HG03280 (cell line): Measurements from ENCODE around the gene AK9.
A peak's percentile ranks its signal among the peaks of the same experiment; 100 is the strongest.
"Not testable (repeated sequence)": the region's sequence is repeated elsewhere in the genome, so short reads cannot be mapped to it uniquely, and the experiment has no call there.

ENCODE experiments used
- ATAC-seq: cut with Tn5 transposase; IDR thresholded peaks from one replicate; pipeline ENCODE4 v1.9.1; 2021; ENCODE audit warnings: mild to moderate bottlenecking, moderate library complexity; ENCODE audit not compliant: unreplicated experiment

The AK9 gene

DNA sequence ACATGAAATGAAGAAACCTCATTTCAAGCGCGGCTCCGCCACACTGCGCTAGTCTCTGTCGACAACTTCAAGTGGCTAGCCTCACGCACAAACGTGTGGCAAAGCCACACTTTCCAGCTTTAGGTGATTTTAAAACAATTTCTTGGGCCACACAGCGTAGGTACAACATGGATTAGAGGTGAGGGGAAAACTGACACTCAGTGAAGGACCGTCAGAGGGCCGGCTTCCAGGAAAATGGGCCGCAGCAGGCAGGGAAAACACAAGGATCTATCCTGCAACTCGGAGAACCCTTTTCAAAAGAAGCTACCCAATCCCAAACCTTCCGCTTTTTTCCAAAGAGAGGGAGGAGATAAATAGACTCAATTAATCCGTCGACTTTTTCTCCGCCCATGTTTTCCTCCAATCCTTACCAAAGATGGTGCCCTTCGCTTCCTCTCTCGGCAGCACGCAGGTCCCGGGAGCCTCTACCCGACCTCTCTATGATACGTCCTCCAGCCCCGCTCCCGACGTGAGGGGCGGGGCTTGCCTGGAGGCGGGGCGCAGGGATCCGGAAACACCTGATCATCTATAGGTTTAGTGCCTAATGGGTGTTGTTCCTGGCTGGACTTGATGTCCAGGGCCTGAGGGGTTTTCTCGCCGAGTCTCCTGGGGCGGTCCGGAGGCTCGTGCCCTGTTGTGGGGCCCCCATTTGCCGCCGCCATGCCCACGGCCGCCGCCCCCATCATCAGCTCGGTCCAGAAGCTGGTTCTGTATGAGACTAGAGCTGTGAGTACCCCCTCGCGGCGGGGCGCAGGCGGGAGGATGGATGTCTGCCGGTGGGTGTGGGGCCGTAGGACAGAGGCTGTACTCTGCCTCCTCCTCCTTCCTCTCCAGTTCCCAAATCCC is at the start of gene AK9, which contains the start of gene FIG4:
TSS of gene AK9 (minus strand) at position 466 of the 885 bp plus-strand sequence. CDS start 15,457 bp downstream, outside the sequence.
TSS of gene FIG4 (plus strand) at position 560 of the 885 bp plus-strand sequence. CDS start at position 700, 140 bp downstream.
- ATAC-seq, result peak; percentile 91

DNA sequence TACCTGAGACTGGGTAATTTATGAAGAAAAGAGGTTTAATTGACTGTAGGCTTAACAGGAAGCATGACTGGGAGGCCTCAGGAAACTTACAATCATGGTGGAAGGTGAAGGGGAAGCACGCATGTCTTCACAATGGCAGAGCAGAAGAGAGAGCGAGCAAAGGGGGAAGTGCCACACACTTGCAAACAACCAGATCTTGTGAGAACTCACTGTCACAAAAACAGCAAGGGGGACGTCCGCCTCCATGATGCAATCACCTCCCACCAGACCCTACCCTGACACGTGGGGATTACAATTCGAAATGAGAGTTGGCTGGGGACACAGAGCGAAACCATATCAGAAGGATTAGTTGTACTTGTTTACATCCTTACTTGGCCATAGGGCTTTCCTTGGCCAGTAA is 49.8 kb upstream of the AK9 start:
- ATAC-seq, result no peak

DNA sequence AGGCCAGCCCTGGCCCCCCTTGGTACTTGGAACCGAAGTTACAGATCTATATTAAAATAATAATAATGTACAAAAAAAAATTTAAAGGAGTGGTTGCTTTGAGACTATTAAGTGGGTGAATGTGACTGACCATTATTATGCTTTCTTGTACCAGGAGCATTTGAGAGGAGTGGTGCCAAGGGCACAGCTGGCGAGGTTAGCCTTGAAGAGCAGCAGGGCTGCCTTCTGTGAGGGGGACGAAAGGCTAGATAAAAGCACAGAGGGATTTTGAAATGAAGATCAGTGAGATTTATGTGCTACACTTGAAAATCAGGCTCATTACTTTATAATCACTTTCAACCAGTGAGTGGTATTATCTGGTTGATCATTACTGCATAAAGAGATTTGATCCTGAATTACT is 48.7 kb upstream of the AK9 start:
- ATAC-seq, result no peak

DNA sequence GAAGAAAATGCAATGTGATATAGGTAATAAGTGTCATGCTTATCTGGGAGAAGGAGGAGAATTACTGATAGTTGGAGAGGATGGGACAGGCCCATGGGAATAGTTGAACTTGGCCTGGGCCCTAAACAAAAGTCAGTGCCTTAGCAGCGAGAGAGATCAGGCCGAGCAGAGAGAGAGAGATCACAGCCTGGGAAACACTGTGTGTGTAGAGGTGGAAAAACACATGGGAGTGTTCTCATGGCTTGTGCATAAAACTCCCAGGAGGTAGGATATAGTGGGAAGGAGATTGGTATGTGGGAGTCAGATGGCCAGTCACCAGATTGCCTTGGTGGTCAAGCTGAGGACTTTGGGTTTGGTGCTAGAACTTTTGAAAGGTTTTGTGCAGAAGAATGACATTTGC is 47.7 kb upstream of the AK9 start:
- ATAC-seq, result no peak

DNA sequence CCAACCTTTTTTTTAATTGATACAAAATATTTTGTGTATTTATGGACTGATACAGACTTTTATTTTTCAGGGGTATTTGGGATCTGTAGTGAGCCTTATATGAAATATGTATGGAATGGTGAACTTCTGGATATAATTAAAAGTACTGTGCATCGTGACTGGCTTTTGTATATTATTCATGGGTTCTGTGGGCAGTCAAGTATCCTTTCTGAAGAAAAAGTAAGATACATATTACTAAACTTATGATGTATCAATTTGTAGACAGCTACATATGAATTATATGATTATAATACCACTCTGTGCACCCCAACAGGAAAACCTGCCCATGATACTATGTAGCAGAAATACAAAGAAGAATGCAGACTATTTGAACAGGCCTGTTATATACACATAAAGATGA is 47.3 kb upstream of the AK9 start:
- ATAC-seq, result no peak

DNA sequence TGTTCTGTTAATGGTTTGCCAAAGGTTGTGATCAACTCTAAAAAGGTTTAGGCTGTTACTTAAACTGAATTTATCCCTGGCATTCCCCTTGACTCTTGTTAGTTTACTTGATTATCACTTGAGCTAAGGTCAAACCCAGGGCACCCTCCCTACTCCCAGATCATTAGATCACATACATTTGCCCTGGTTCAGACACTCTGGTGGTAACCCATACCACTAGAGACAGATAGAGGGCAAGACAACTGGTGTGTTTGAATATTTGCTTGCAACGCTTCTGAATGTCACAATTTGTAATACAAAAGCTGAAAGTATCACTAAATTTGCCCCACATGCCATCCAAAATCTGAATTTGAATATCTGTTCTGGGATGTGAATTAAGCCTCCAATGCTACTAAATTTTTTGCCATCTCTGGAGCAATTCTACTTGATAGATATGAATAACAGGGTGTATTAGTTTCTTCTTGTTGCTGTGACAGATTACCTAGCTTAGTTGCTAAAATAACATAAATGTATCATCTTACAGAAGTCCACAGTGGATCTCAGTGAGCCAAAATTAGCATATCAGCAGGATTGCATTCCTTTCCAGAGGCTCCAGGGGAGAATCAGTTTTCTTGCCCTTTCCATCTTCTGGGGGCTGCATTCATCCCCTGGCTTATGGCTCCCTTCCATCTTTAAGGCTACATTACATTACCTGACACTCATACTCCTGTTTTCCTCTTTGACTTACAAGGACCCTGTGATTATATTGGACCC is 45.4 kb upstream of the AK9 start:
- ATAC-seq, result no peak

DNA sequence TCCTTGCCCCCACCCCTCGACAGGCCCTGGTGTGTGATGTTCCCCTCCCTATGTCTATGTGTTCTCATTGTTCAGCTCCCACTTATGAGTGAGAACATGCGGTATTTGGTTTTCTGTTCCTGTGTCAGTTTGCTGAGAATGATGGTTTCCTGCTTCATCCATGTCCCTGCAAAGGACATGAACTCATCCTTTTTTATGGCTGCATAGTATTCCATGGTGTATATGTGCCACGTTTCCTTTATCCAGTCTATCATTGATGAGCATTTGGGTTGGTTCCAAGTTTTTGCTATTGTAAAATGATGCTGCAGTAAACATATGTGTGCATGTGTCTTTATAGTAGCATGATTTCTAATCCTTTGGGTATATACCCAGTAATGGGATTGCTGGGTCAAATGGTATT is 34.2 kb upstream of the AK9 start:
- not testable (repeated sequence) for ATAC-seq

DNA sequence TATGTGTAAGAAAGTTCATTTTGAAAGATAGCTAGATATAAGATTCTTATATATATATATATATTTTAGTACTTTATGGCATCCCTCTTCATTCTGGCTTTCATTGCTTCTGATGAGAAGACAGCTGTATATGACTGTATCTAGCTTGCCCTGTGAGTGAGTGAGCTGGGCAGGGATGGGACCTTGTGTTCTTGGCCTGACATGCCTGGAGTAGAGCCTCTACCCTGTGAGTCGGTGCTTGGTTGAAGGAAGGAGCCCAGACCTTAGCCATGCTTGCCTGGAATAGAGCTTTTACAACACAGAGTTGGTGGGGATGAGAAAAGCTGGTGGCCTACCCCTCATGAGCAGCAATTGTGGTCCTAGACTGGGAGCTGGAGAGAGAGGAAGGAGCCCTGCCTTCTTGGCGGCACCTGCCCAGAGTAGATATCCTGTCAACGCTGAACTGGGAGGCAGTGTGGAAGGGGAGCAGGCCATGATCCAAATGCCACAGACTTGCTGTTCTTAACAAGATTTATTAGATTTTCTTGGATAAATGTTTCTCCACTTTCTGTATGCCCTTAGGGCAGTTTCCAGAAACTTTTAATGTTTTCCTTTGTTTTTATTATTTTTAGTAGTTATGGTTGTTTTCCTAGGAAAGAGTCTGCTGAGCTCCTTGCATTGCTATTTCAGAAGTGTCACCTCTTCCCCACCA is 31.7 kb upstream of the AK9 start:
- no peak for ATAC-seq

DNA sequence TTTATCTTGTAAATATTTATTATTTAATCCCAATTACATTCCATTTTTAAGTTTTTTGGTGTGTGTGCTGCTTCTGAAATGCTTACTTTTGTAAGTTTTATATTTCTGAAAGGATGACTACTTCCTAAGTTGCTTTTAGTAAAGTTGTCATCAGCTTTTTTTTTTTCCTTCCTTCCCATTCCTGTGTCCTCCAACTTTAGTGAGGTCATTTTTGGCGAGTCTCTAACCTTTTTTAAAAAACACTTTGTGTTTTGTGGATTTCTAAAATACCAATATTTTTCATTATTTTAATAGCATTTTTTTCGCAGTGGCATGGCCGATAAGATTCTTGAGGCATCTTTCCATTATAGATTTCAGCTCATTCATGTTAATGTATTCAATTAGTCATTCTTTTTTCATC is 31.0 kb upstream of the AK9 start:
- no peak for ATAC-seq

DNA sequence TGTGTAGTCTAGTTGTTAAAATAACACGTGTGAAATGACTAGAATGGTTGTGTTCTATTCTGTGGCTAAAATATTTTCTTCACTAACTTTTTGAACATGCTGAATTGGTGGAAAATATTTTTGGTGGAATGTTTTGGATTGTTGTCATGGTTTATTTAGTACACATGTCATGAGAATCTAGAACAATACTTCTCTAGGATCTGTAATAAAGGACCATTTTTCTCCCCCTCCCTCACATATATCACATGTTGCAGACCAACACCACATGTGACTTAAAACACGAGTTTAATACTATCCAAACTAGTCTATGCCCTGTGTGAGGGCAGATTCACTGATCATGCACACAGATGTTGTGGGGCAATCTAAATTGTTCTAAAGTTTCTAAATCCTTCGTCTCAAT is 29.3 kb upstream of the AK9 start:
- no peak for ATAC-seq

DNA sequence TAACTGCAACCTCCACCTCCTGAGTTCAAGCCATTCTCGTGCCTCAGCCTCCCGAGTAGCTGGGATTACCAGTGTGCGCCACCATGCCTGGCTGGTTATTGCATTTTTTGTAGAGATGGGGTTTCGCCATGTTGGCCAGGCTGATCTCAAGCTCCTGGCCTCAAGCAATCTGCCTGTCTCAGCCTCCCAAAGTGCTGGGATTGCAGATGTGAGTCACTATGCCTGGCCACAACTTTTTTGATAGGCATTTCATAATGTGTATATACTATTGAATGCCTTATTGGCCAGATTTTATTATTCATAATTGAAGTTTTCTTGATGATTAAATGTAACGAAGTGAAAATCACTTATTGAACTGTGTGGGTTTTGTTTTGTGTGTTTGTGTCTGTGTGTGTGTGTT is 28.0 kb upstream of the AK9 start:
- ATAC-seq, result no peak

DNA sequence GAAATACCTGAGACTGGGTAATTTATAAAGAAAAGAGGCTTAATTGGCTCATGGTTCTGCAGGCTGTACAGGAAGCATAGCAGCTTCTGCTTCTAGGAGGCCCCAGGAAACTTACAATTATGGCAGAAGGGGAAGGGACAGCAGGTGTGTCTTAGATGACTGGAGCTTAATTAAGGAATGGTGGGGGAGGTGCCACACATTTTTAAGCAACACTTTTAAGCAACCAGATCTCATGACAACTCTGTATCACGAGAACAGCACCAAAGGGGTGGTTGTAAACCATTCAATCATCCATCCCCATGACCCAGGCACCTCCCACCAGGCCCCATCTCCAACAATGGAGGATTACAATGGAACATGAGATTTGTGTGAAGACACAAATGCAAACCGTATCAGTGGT is 27.0 kb upstream of the AK9 start:
- ATAC-seq, result no peak

DNA sequence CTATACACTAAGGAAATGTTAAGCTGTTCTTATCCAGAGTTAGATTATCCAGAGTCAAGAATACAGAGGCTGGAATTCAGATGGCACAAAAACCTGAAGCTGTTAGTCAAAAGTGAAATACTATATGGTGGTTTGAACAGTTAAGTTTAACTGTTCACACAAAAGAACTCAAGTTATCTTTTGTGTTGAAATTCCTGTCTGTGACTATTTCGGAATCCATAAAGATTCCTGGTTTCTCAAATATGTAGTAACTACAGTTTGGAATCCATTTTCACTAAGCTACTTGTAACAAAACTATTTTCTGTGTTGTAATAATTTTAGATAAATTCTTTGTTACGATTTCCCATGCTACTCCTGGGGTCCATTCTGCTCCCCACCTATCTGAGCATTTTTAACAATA is 24.6 kb upstream of the AK9 start:
- no peak for ATAC-seq

DNA sequence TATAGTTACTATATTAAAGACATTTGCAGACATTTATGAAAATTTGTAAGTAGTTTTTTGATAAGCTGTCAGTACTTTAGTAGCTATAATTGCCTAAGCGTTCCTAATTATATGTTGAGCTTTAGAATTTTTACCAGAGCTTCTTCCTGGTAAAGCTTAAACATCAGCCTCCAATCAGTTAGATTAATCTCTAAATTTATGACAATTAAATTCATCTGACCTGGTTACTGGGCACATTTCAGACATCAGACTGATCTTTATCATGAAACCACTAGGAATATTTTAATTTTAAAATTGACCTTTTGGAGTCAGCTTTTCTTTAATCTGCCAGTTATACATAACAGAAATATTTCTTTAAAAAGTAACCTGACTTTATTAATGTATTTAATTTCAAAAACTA is 23.6 kb upstream of the AK9 start:
- no peak for ATAC-seq

DNA sequence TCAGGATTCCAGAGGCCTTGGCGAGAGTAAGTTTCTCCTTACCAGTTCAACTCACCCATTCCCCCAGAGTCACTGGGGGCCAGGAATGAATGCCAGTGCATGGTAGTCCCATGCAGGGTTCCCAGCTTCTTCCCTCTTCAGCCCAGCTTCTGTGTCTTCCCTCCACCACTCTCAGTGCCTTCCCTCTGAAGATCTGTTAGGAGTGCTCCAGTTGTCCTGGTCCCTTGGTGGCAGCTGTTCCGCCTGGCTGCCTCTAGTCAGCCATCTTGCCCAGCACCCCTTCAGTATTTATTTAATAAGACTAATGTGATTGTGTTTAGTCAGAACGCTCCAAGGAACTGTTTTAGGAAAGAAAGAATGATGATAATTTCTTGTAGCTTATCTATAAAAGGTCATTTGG is 23.2 kb upstream of the AK9 start:
- no peak for ATAC-seq

DNA sequence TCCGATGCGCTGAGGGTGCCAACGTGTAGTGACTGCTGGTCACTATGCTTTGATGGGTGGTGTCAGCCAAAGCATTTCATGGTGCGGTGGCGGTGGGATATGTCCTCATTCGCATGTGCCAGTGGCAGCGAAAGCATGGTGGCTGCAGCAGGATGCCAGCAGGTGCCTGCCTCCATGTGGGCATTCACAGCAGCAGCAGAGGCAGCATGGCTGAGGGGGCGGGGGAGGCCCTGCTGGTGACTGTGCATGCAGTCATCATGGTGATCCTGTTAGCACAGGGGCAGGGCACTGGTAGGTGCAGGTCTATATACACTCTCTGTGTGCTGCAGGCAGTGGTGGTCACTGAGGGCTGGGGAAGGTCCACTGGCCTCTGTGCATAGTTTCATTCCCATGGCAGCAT is 22.1 kb upstream of the AK9 start:
- ATAC-seq, result no peak

DNA sequence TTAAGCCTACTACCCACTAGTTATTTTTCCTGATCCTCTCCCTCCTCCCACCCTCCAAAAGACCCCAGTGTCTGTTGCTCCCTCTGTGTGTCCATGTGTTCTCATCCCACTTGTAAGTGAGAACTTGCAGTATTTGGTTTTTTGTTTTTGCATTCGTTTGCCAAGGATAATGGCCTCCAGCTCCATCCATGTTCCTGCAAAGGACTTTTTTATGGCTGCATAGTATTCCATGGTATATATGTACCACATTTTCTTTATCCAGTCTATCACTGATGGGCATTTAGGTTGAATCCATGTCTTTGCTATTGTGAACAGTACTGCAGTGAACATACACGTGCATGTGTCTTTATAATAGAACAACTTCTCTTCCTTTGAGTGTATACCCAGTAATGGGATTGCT is 17.1 kb upstream of the AK9 start:
- not testable (repeated sequence) for ATAC-seq

DNA sequence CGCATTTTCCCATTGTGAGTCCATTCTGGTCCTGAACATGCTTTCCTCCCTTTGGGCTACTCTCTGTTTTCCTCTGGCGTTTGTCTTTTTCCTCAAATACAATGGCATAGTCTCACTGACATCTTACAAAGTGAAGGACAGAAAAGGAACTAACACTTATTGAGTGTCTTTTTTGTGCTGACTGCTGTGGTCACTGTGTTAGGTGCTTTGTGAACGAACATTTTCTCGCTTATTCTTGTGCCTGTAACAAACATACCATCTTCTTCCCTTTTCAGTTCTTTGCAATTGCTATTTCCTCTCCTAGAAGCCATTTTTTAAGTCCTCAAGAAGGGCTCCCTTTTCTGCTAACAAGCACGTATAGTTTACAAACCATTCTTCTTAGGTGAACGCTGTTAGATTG is 15.5 kb upstream of the AK9 start:
- ATAC-seq, result no peak

DNA sequence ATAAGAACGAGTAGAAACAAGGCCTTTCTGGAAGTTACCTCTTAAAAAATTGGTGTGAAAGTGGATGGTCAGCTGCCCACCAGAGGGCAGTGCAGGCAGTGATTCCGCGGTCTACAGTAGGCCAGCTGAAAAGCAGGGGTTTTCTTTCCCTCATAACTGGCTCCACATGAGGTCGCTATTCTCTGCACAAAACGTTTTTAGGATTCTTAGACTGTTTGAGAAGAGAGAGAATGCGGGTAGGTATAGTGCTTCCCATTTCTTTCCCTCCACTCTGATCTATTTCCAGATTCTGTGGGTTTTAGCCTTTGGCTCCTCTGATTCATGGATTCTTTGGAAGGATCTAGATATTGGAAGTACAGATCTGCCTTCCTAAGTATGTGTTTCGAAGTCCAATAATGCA is 14.3 kb upstream of the AK9 start:
- peak; percentile 97 for ATAC-seq

DNA sequence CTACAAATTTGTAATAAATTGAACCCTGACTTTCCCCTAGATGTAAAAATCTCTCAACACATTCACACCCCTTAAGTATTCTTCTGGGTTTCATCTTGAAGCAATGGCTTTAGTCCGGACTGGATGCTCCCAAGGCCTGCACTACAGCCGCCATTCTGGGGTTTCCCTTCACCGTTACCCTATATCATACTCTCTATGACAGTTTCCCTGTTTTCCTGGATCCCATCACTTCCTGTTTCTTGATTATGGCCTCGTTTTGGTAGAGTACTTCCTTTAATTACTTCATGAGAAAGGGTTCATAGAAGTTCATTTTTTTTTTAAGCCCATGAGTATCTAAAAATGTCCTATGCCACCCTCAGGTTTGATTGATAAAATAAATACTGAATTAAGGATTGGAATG is 11.8 kb upstream of the AK9 start:
- no peak for ATAC-seq

DNA sequence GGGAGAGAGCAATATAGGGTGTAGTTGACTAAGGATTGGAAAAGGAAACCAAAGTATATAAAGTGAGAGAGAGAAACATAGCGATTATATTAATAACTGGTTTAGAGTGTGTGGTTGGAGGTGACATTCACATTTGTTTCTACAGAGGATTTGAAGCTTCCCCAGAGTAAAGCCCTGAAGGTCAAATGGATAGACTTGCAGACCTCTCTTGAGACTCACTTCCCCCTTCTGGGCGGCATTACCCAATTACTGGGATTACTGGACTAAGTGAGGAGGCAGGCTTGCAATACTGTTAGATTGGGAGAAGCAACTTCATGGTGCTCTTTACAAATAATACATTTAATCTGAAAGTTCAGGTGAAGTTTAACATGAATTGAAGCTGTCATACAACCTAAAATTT is 10.8 kb upstream of the AK9 start:
- no peak for ATAC-seq

DNA sequence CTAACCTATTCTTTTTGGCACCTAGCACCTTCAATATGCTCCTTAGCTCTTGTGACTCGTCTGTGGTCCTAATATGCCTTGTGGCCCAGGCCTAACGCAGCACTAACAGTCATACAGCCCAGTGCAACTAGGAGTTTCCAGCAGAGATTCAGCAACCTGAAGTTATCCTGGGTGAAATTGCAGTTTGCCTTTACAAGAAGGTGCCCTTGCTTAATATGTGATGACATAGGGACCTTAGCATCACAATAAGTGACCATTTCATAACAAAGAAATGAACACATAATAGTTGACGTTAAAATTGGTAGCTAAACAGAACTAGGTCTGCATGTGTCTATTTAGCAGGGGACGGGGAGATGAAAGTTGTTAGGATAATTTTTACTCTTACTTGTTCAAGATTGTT is 10.2 kb upstream of the AK9 start:
- ATAC-seq, result no peak
